ENCODE results near the gene TRIM23. TPM values are rescaled to one million over a fixed set of nuclear protein-coding genes. Genes with fewer than 3 reads are reported as not detected.

Gene TRIM23
- total RNA-seq, 2 experiments from 2014 or later = 6.8 to 7.0 TPM

GRCh38 chr5:65546141-65546540 is 78.0 kb downstream of the TRIM23 start:
- peaks cover 3% of the 10 kb centered on the region for H3K4me1 Mint-ChIP-seq (ENCODE audit: low read depth)
- intact Hi-C loops (cut with micrococcal nuclease) = no loop called here
- H3K9me3 Mint-ChIP-seq = no peaks in the 10 kb centered on the region
- no peak for DNase-seq
- peaks cover 68% of the 10 kb centered on the region for H3K36me3 Mint-ChIP-seq (ENCODE audit: low read depth)
- no peak overlapping the region for H3K4me3 Mint-ChIP-seq
- no peaks in the 10 kb centered on the region for H3K27me3 Mint-ChIP-seq
- ChIA-PET POLR2A (no interaction called here), CTCF (interaction anchor here (1.1 kb wide), 1 partner anchor 16 kb away, joined by 3 read pairs; no protein-coding TSS in a partner anchor)
- ATAC-seq = no peak
- no peak overlapping the region for H3K27ac Mint-ChIP-seq
- no peak for TF ChIP-seq CTCF (IDR thresholded peaks at IDR 0.05)

- DNase-seq = no peak
- ATAC-seq = no peak
- intact Hi-C loops (cut with micrococcal nuclease) = no loop called here
- TF ChIP-seq CTCF (IDR thresholded peaks at IDR 0.05) = no peak
- Mint-ChIP-seq H3K27me3 (no peaks in the 10 kb centered on the region), H3K9me3 (no peaks in the 10 kb centered on the region), H3K27ac (no peak overlapping the region), H3K4me3 (no peak overlapping the region), H3K4me1 (ENCODE audit: low read depth) (peaks cover 3% of the 10 kb centered on the region), H3K36me3 (ENCODE audit: low read depth) (peaks cover 62% of the 10 kb centered on the region)
- POLR2A ChIA-PET = interaction anchor here (0.7 kb wide), 1 partner anchor 617 kb away, joined by 4 read pairs; no protein-coding TSS in a partner anchor
- CTCF ChIA-PET = interaction anchor here (0.9 kb wide), 1 partner anchor 14 kb away, joined by 3 read pairs; no protein-coding TSS in a partner anchor
These were observed 79.7 kb downstream of the TRIM23 start for GRCh38 chr5:65544473-65544872.

GRCh38 chr5:65539827-65540226 is 84.3 kb downstream of the TRIM23 start:
- ChIA-PET CTCF (no interaction called here), POLR2A (interaction anchor here (0.7 kb wide), 1 partner anchor 18 kb away, joined by 3 read pairs; no protein-coding TSS in a partner anchor)
- DNase-seq (no peak), ATAC-seq (no peak)
- no peak for TF ChIP-seq CTCF (IDR thresholded peaks at IDR 0.05)
- no peaks in the 10 kb centered on the region for H3K27me3 Mint-ChIP-seq
- H3K27ac Mint-ChIP-seq = no peak overlapping the region
- peaks cover 3% of the 10 kb centered on the region for H3K4me1 Mint-ChIP-seq (ENCODE audit: low read depth)
- peaks cover 60% of the 10 kb centered on the region for H3K36me3 Mint-ChIP-seq (ENCODE audit: low read depth)
- no peak overlapping the region for H3K4me3 Mint-ChIP-seq
- intact Hi-C loops (cut with micrococcal nuclease) = no loop called here
- H3K9me3 Mint-ChIP-seq = no peaks in the 10 kb centered on the region

Other genes starting within 250 kb of the TRIM23 start
- gene ADAMTS6, start 142.4 kb downstream of the TRIM23 start, total RNA-seq = 1 to 10 TPM; 1.1 to 1.9 TPM
- 10 to 100 TPM; 70.9 to 79.2 TPM for gene CENPK, start 61.2 kb downstream of the TRIM23 start, total RNA-seq
- gene PPWD1, start 61.0 kb downstream of the TRIM23 start, total RNA-seq = 10 to 100 TPM; 33.8 to 37.8 TPM
- 1 to 10 TPM; 4.1 to 5.2 TPM for gene SHLD3, start 694 bp upstream of the TRIM23 start, total RNA-seq
- 10 to 100 TPM; 18.0 to 22.1 TPM for gene TRAPPC13, start 694 bp upstream of the TRIM23 start, total RNA-seq
- gene SGTB, start 97.8 kb upstream of the TRIM23 start, total RNA-seq = 10 to 100 TPM; 17.0 to 18.5 TPM
- gene NLN, start 97.9 kb upstream of the TRIM23 start, total RNA-seq = 10 to 100 TPM; 38.4 to 42.5 TPM

Measured in activated CD8-positive, alpha-beta T cell treated with anti-CD3 and anti-CD28 coated beads for 36 hours (primary cell).